Uterus (tissue), 4 donors: ENCODE data around the gene APOBEC3H. TPM values are rescaled to one million over a fixed set of nuclear protein-coding genes. Genes with fewer than 3 reads are reported as not detected.
"Not testable (repeated sequence)": the region's sequence is repeated elsewhere in the genome, so short reads cannot be mapped to it uniquely, and the experiment has no call there.

Experiments used
- DNase-seq, 2 donors: peaks; one replicate each; pipeline ENCODE4 v3.0.0-alpha.2; 2019 to 2020
- H3K27ac ChIP-seq, 2 donors: fragments of 200-600 bp; sonication (generic); 1 replicate in 1 of 2; 2 replicates in 1 of 2; pipeline ENCODE4 v1.5.1; 2016 to 2018
- H3K27me3 ChIP-seq, 2 donors: fragments of 200-600 bp; sonication (generic); one replicate each; pipeline ENCODE4 v1.5.1; 2018 to 2019; ENCODE audit warnings: control low read depth in 1 of 2
- H3K36me3 ChIP-seq, 2 donors: fragments of 200-600 bp; sonication (generic); one replicate each; pipeline ENCODE4 v1.5.1; 2019; ENCODE audit warnings: control low read depth in 1 of 2
- H3K4me1 ChIP-seq, 2 donors: fragments of 200-600 bp; sonication (generic); one replicate each; pipeline ENCODE4 v1.5.1; 2018 to 2019; ENCODE audit warnings: control low read depth in 1 of 2
- H3K4me3 ChIP-seq, 2 donors: fragments of 200-600 bp; sonication (generic); 1 replicate in 1 of 2; 2 replicates in 1 of 2; pipeline ENCODE4 v1.5.1; 2018 to 2019; ENCODE audit warnings: mild to moderate bottlenecking in 1 of 2
- H3K9me3 ChIP-seq, 2 donors: fragments of 200-600 bp; sonication (generic); one replicate each; pipeline ENCODE4 v1.5.1; 2019; ENCODE audit warnings: control low read depth in 1 of 2
- CTCF ChIP-seq, 4 experiments: fragments of 200-600 bp in 2 of 4; fragments of 450-650 bp in 2 of 4; sonication (generic) in 2 of 4; IDR thresholded peaks; one replicate each; pipeline ENCODE4 v1.5.1; 2016 to 2019; ENCODE audit warnings: antibody characterized with exemption in 4 of 4, mild to moderate bottlenecking in 2 of 4, moderate library complexity in 1 of 4
- POLR2A ChIP-seq, 2 donors: fragments of 450-650 bp; IDR thresholded peaks; one replicate each; pipeline ENCODE4 v1.6.1; 2016; ENCODE audit warnings: antibody characterized with exemption in 2 of 2, mild to moderate bottlenecking in 1 of 2, moderate library complexity in 1 of 2
- intact Hi-C: fragments of 100-400 bp; cut with DNase I; formaldehyde crosslinking; loops from one replicate; pipeline ENCODE4 v1.15.1; 2023; ENCODE audit warnings: low total_unique reads
- total RNA-seq, 4 donors: library from RNA; depleted of rRNA in 3 of 4; stranded (reverse); fragments of >200 nt in 3 of 4; gene quantifications; one replicate each; pipeline versions ENCODE4 v1.1.0 to v1.2.4, GENCODE V29; 2014 to 2023
- donor health status: DM: yes; HTN: yes; CAD: no.

APOBEC3H gene
- total RNA-seq, 4 donors from 2014 or later, result 0.69 TPM; not detected in 3

- H3K27me3 ChIP-seq, result no peaks in the 10 kb centered on the region
- H3K27ac ChIP-seq, result no peak overlapping the region
- no peak for DNase-seq
- intact Hi-C loops, result no loop called here
- no peak for TF ChIP-seq CTCF (IDR thresholded peaks at IDR 0.05)
- no peak for TF ChIP-seq POLR2A (IDR thresholded peaks at IDR 0.05)
- no peaks in the 10 kb centered on the region for H3K36me3 ChIP-seq
- no peaks in the 10 kb centered on the region for H3K9me3 ChIP-seq
- H3K4me1 ChIP-seq, result peaks cover 0 to 10% of the 10 kb centered on the region in 2 donors
- H3K4me3 ChIP-seq, result no peak overlapping the region
These were observed 18.7 kb upstream of the APOBEC3H start for GRCh38 chr22:39078329-39078728.

GRCh38 chr22:39079054-39079637, 17.9 kb upstream of the APOBEC3H start:
- intact Hi-C loops, result not testable (repeated sequence)

GRCh38 chr22:39080052-39080762, 16.8 kb upstream of the APOBEC3H start:
- DNase-seq, result no peak
- H3K36me3 ChIP-seq, result no peaks in the 10 kb centered on the region
- H3K4me1 ChIP-seq, result peaks cover 0 to 10% of the 10 kb centered on the region in 2 donors
- H3K27ac ChIP-seq, result no peak overlapping the region
- H3K9me3 ChIP-seq, result no peaks in the 10 kb centered on the region
- H3K4me3 ChIP-seq, result no peak overlapping the region
- intact Hi-C loops, result no loop called here
- H3K27me3 ChIP-seq, result no peaks in the 10 kb centered on the region
- no peak for TF ChIP-seq CTCF (IDR thresholded peaks at IDR 0.05)

More at GRCh38 chr22:39079054-39079637, 17.9 kb upstream of the APOBEC3H start:
- not testable (repeated sequence) for DNase-seq, H3K4me3 ChIP-seq, H3K9me3 ChIP-seq, H3K36me3 ChIP-seq, H3K27me3 ChIP-seq, H3K27ac ChIP-seq, H3K4me1 ChIP-seq

GRCh38 chr22:39081016-39081415, 16.0 kb upstream of the APOBEC3H start:
- H3K36me3 ChIP-seq, result no peaks in the 10 kb centered on the region
- H3K27ac ChIP-seq, result no peak overlapping the region
- no peak for TF ChIP-seq CTCF (IDR thresholded peaks at IDR 0.05)
- TF ChIP-seq POLR2A (IDR thresholded peaks at IDR 0.05), result no peak
- no peaks in the 10 kb centered on the region for H3K9me3 ChIP-seq
- no peaks in the 10 kb centered on the region for H3K27me3 ChIP-seq
- H3K4me1 ChIP-seq, result peaks cover 0 to 10% of the 10 kb centered on the region in 2 donors
- no peak overlapping the region for H3K4me3 ChIP-seq
- no peak for DNase-seq
- intact Hi-C loops, result no loop called here

- intact Hi-C loops, result no loop called here
- no peaks in the 10 kb centered on the region for H3K36me3 ChIP-seq
- no peaks in the 10 kb centered on the region for H3K9me3 ChIP-seq
- no peak for DNase-seq
- H3K27ac ChIP-seq, result no peak overlapping the region
- peaks cover 0 to 10% of the 10 kb centered on the region in 2 donors for H3K4me1 ChIP-seq
- no peak overlapping the region for H3K4me3 ChIP-seq
- TF ChIP-seq CTCF (IDR thresholded peaks at IDR 0.05) (no peak), POLR2A (IDR thresholded peaks at IDR 0.05) (no peak)
- no peaks in the 10 kb centered on the region for H3K27me3 ChIP-seq
These were observed 15.4 kb upstream of the APOBEC3H start for GRCh38 chr22:39081598-39081997.
